H9 (cell line): ENCODE measurements around the gene ZNF524. TPM values are rescaled to one million over a fixed set of nuclear protein-coding genes. Genes with fewer than 3 reads are reported as not detected.

ENCODE experiments used
- DNase-seq: peaks from one replicate; pipeline ENCODE4 v3.0.0-alpha.2; 2017
- H2AFZ ChIP-seq: one replicate; pipeline ENCODE4 v1.6.1; 2013; ENCODE audit warnings: mild to moderate bottlenecking, low read length, control low read depth, moderate library complexity
- H2AK5ac ChIP-seq: 2 replicates; pipeline ENCODE4 v1.6.1; 2013; ENCODE audit warnings: low read length, control low read depth, mixed read lengths; ENCODE audit not compliant: insufficient read length
- H2BK120ac ChIP-seq: one replicate; pipeline ENCODE4 v1.6.1; 2013; ENCODE audit warnings: low read depth, mild to moderate bottlenecking, low read length, control low read depth, inconsistent platforms; ENCODE audit not compliant: poor library complexity, severe bottlenecking
- H2BK12ac ChIP-seq: 2 replicates; pipeline ENCODE4 v1.6.1; 2013; ENCODE audit warnings: low read length, control low read depth, mixed read lengths, low read depth; ENCODE audit not compliant: insufficient read length
- H2BK15ac ChIP-seq: 2 replicates; pipeline ENCODE4 v1.6.1; 2013; ENCODE audit warnings: low read depth, low read length, control low read depth
- H2BK20ac ChIP-seq: one replicate; pipeline ENCODE4 v1.6.1; 2013; ENCODE audit warnings: low read depth, mild to moderate bottlenecking, low read length, control low read depth, inconsistent platforms; ENCODE audit not compliant: poor library complexity, severe bottlenecking
- H2BK5ac ChIP-seq: 2 replicates; pipeline ENCODE4 v1.6.1; 2013; ENCODE audit warnings: low read length, control low read depth, mixed read lengths; ENCODE audit not compliant: insufficient read length
- H3K14ac ChIP-seq: 2 replicates; pipeline ENCODE4 v1.6.1; 2013; ENCODE audit warnings: low read length, control low read depth; ENCODE audit not compliant: insufficient read depth
- H3K18ac ChIP-seq: 2 replicates; pipeline ENCODE4 v1.6.1; 2013; ENCODE audit warnings: low read depth, mild to moderate bottlenecking, mixed read lengths, low read length, control low read depth; ENCODE audit not compliant: insufficient read length
- H3K23ac ChIP-seq: 2 replicates; pipeline ENCODE4 v1.6.1; 2013; ENCODE audit warnings: low read length, control low read depth, mixed read lengths, low read depth; ENCODE audit not compliant: insufficient read length
- H3K23me2 ChIP-seq: 2 replicates; pipeline ENCODE4 v1.6.1; 2013; ENCODE audit warnings: low read depth, mild to moderate bottlenecking, mixed read lengths, low read length, control low read depth; ENCODE audit not compliant: insufficient read length, poor library complexity, severe bottlenecking
- H3K27ac ChIP-seq: 2 replicates; pipeline ENCODE4 v1.5.1; 2013; ENCODE audit warnings: low read length, control low read depth, mixed read lengths, low read depth; ENCODE audit not compliant: insufficient read length
- H3K27me3 ChIP-seq: 2 replicates; pipeline ENCODE4 v1.6.1; 2013; ENCODE audit warnings: low read length, control low read depth, inconsistent platforms; ENCODE audit not compliant: insufficient read depth
- H3K4ac ChIP-seq: 2 replicates; pipeline ENCODE4 v1.6.1; 2013; ENCODE audit warnings: low read depth, mild to moderate bottlenecking, control low read depth, inconsistent platforms, low read length, moderate library complexity
- H3K4me1 ChIP-seq: 2 replicates; pipeline ENCODE4 v1.6.1; 2013; ENCODE audit warnings: low read length, control low read depth, inconsistent platforms; ENCODE audit not compliant: insufficient read depth
- H3K4me2 ChIP-seq: 2 replicates; pipeline ENCODE4 v1.6.1; 2013; ENCODE audit warnings: low read length, control low read depth, mixed read lengths; ENCODE audit not compliant: insufficient read length, insufficient read depth
- H3K56ac ChIP-seq: 2 replicates; pipeline ENCODE4 v1.6.1; 2013; ENCODE audit warnings: low read depth, mild to moderate bottlenecking, mixed read lengths, low read length, control low read depth; ENCODE audit not compliant: insufficient read length
- H3K79me1 ChIP-seq: 2 replicates; pipeline ENCODE4 v1.6.1; 2013; ENCODE audit warnings: low read depth, mild to moderate bottlenecking, moderate library complexity, low read length, control low read depth, inconsistent platforms; ENCODE audit not compliant: insufficient read depth, poor library complexity, severe bottlenecking
- H3K79me2 ChIP-seq: 2 replicates; pipeline ENCODE4 v1.6.1; 2013; ENCODE audit warnings: low read length, control low read depth, inconsistent platforms; ENCODE audit not compliant: insufficient read depth
- H3K9ac ChIP-seq: 2 replicates; pipeline ENCODE4 v1.6.1; 2013; ENCODE audit warnings: low read length, control low read depth, mixed read lengths; ENCODE audit not compliant: insufficient read length; ENCODE audit errors: extremely low read depth
- H3K9me3 ChIP-seq: one replicate; pipeline ENCODE4 v1.6.1; 2013; ENCODE audit warnings: low read depth, low read length, inconsistent platforms; ENCODE audit not compliant: control insufficient read depth
- H3T11ph ChIP-seq: one replicate; pipeline ENCODE4 v1.6.1; 2013; ENCODE audit warnings: mild to moderate bottlenecking, low read length, control low read depth, inconsistent platforms
- H4K20me1 ChIP-seq: one replicate; pipeline ENCODE4 v1.6.1; 2013; ENCODE audit not compliant: control insufficient read depth, insufficient read length, insufficient read depth
- H4K5ac ChIP-seq: 2 replicates; pipeline ENCODE4 v1.6.1; 2013; ENCODE audit warnings: low read depth, mild to moderate bottlenecking, mixed read lengths, low read length, control low read depth; ENCODE audit not compliant: insufficient read length
- H4K8ac ChIP-seq: replicated peaks from 2 replicates; pipeline ENCODE4 v1.6.1; 2013; ENCODE audit warnings: low read length, control low read depth, mixed read lengths, low read depth; ENCODE audit not compliant: insufficient read length
- H4K91ac ChIP-seq: 2 replicates; pipeline ENCODE4 v1.6.1; 2013; ENCODE audit warnings: low read depth, mild to moderate bottlenecking, moderate library complexity, mixed read lengths, low read length, control low read depth; ENCODE audit not compliant: insufficient read length
- H3K27ac Mint-ChIP-seq, 3 experiments: 2 replicates in 2 of 3; 3 replicates in 1 of 3; pipeline ENCODE4 v1.8.0; 2020 to 2021; ENCODE audit warnings: mixed read lengths in 3 of 3, mild to moderate bottlenecking in 1 of 3, moderate library complexity in 1 of 3
- H3K27me3 Mint-ChIP-seq: 2 replicates; pipeline ENCODE4 v1.8.0; 2021; ENCODE audit warnings: low read depth, mild to moderate bottlenecking, moderate library complexity, mixed read lengths
- H3K36me3 Mint-ChIP-seq, 3 experiments: 2 replicates in 2 of 3; 3 replicates in 1 of 3; pipeline ENCODE4 v1.8.0; 2020 to 2021; ENCODE audit warnings: low read depth in 3 of 3, mixed read lengths in 3 of 3; ENCODE audit not compliant: insufficient read depth in 1 of 3
- H3K4me1 Mint-ChIP-seq, 2 experiments: 2 replicates each; pipeline ENCODE4 v1.8.0; 2020; ENCODE audit warnings: mixed read lengths in 2 of 2
- H3K4me3 Mint-ChIP-seq, 2 experiments: 2 replicates in 1 of 2; 3 replicates in 1 of 2; pipeline ENCODE4 v1.8.0; 2020 to 2021; ENCODE audit warnings: mild to moderate bottlenecking in 2 of 2, mixed read lengths in 2 of 2, moderate library complexity in 1 of 2
- H3K9me3 Mint-ChIP-seq, 2 experiments: 2 replicates in 1 of 2; 3 replicates in 1 of 2; pipeline ENCODE4 v1.8.0; 2020; ENCODE audit warnings: mild to moderate bottlenecking in 2 of 2, mixed read lengths in 2 of 2, moderate library complexity in 1 of 2
- WGBS: extraction: QIAGEN DNeasy Blood & Tissue Kit; methylation state at CpG from one replicate; pipeline ENCODE4 v1.1.7; 2013; ENCODE audit warnings: missing lambda C conversion rate, low lambda C conversion rate, mixed read lengths; ENCODE audit not compliant: insufficient read length; ENCODE audit errors: extremely low coverage; 5-methylcytosine and 5-hydroxymethylcytosine counted together
- total RNA-seq: library from RNA; stranded (reverse); gene quantifications from 2 replicates; pipeline ENCODE4 v1.2.1, GENCODE V29; 2021
- TF ChIP-seq, protein P1 (sequence below): fragments of 200-600 bp; sonication (generic); conservative IDR thresholded peaks from 3 replicates; pipeline ENCODE4 v1.8.0; 2021; ENCODE audit warnings: antibody characterized with exemption, mild to moderate bottlenecking

Gene ZNF524
- total RNA-seq, 1 experiment from 2014 or later: 3.0 TPM

DNA sequence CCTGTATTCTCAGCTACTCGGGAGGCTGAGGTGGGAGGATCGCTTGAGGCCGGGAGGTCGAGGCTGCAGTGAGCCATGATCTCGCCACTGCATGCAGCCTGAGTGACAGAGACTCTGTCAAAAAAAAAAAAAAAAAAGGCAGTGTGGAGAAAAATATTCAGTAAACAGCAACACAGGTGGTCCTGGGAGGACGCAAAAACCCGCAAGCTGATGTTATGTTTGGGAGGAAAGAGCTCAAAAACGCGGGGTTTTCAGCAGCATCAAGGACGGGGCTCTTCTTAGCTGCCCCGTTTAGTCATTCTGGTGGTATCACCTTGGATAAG is 24.9 kb downstream of the ZNF524 start:
- Histone ChIP-seq H3K79me1 (no peaks in the 10 kb centered on the region), H3K18ac (no peak overlapping the region), H3K79me2 (no peaks in the 10 kb centered on the region), H4K8ac (no peak overlapping the region), H4K91ac (no peak overlapping the region), H3K4ac (no peak overlapping the region), H4K5ac (no peak overlapping the region), H3K9me3 (no peaks in the 10 kb centered on the region), H3K56ac (no peak overlapping the region), H3K4me2 (peak overlapping the region; percentile 25), H2BK5ac (no peak overlapping the region), H2AFZ (no peak overlapping the region), H3K9ac (no peak overlapping the region), H3K23ac (no peak overlapping the region), H3K4me1 (no peaks in the 10 kb centered on the region), H2BK20ac (no peak overlapping the region), H3T11ph (no peak overlapping the region), H4K20me1 (no peaks in the 10 kb centered on the region), H3K27ac (no peak overlapping the region), H2AK5ac (no peak overlapping the region), H2BK120ac (no peak overlapping the region), H2BK15ac (no peak overlapping the region), H3K27me3 (no peaks in the 10 kb centered on the region), H3K14ac (no peak overlapping the region), H2BK12ac (no peak overlapping the region), H3K23me2 (no peaks in the 10 kb centered on the region)
- Mint-ChIP-seq H3K4me1 (peaks cover 8 to 14% of the 10 kb centered on the region in 2 experiments), H3K9me3 (no peaks in the 10 kb centered on the region; a peak in 1 of 5 replicates), H3K4me3 (peak overlapping the region; percentile 85 to 89), H3K27me3 (peaks cover 2% of the 10 kb centered on the region), H3K27ac (peak overlapping the region; percentile 70 to 99 (median 81); a peak in 4 of 7 replicates), H3K36me3 (peaks cover 12 to 18% (median 17%) of the 10 kb centered on the region in 3 experiments; a peak in 6 of 7 replicates)
- TF ChIP-seq, protein P1, sequence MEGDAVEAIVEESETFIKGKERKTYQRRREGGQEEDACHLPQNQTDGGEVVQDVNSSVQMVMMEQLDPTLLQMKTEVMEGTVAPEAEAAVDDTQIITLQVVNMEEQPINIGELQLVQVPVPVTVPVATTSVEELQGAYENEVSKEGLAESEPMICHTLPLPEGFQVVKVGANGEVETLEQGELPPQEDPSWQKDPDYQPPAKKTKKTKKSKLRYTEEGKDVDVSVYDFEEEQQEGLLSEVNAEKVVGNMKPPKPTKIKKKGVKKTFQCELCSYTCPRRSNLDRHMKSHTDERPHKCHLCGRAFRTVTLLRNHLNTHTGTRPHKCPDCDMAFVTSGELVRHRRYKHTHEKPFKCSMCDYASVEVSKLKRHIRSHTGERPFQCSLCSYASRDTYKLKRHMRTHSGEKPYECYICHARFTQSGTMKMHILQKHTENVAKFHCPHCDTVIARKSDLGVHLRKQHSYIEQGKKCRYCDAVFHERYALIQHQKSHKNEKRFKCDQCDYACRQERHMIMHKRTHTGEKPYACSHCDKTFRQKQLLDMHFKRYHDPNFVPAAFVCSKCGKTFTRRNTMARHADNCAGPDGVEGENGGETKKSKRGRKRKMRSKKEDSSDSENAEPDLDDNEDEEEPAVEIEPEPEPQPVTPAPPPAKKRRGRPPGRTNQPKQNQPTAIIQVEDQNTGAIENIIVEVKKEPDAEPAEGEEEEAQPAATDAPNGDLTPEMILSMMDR: no peak
- no peak for DNase-seq
- WGBS: no CpG with 5 or more reads among the region's 11 CpGs
